GM12892 (cell line): ENCODE results near the gene CCDC13.

Source experiments
- DNase-seq: peaks from one replicate; pipeline ENCODE4 v3.0.0; 2011; ENCODE audit not compliant: insufficient read length
- FAIRE-seq: peaks from 2 replicates; lab custom pipeline; 2011; peaks lifted over from hg19 to GRCh38; lab: Jason Lieb, UNC
- POLR2A ChIP-seq: IDR thresholded peaks from 2 replicates; pipeline ENCODE4 v1.6.1; 2011; ENCODE audit warnings: low read depth, low read length, control low read depth
- POLR2AphosphoS5 ChIP-seq: IDR thresholded peaks from 2 replicates; pipeline ENCODE4 v1.6.1; 2011; ENCODE audit warnings: low read depth, low read length, control low read depth
- TAF1 ChIP-seq: IDR thresholded peaks from 2 replicates; pipeline ENCODE4 v1.6.1; 2011; ENCODE audit warnings: low read depth, mild to moderate bottlenecking, control low read depth, low read length, borderline replicate concordance

CCDC13 gene

DNA sequence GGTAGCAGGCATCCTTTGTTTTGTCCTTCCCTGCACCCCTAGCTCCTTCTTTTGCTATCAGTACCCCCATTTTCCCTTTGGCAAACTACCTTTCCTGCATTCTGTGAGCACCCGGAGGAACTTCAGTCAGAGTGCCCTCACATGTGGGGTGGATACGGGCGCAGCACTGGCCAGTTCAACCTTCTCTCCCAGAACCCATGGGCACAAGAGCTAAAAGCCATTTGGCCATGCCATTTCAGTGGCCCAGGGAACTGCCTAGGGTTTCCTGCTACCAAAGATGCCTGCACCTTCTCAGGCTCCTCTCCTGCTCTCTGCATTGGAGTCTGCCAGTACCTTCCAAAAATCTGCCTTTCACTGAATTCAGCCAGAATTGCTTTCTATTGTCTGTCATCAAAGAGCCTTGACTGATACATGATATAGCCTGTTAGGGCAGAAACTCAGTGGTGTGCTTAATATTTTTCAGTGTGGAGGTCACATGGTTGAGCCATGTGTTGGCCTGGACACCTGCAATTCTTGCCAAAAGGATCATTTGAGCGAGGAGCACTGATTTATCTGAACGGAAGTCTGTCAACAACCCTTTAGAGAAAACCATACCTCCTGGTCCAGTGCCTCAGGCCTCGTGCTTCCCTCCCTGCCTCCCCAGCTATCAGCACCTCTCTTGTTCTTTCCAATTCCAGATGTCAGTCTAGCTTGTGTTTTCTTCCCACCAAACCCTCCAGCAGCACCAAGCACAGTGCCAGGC lies 43.5 kb downstream of the CCDC13 start:
- FAIRE-seq (no peak), DNase-seq (no peak)
- no peak for TF ChIP-seq TAF1
- no peak for TF ChIP-seq POLR2A
- no peak for TF ChIP-seq POLR2AphosphoS5

DNA sequence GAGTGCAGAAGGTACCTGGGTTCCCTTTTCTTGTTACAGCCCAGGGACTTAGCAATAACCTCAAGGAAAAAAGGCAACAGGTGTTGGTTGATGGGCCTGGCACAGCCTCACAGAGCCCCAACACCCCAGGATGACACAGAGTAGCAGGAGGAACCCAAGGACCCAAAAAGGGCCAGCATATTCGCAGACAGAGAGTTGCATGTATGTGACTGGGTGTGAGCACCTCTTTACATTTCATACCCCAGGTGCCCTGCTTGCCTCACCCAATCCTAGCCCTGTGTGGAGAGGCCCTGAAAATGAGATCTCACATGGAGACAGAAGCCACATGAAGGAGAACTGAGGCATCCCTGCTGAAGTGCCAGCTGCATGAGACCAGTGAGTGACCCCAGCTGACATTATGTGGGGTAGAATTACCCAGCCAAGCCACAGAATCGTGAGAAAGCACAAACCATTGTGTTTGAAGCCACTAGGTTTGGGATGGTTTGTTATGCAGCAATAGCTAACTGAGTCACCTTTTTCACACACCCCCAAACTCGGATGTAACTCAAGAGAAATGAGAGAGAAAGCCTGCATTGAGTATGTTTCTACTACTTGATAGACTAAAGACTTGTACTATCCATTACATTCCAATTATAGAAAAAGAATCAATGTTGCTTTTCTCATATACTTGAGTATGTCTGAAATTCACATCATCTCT lies 44.2 kb downstream of the CCDC13 start:
- FAIRE-seq (no peak), DNase-seq (no peak)
- TF ChIP-seq TAF1 (no peak), POLR2AphosphoS5 (no peak), POLR2A (no peak)

DNA sequence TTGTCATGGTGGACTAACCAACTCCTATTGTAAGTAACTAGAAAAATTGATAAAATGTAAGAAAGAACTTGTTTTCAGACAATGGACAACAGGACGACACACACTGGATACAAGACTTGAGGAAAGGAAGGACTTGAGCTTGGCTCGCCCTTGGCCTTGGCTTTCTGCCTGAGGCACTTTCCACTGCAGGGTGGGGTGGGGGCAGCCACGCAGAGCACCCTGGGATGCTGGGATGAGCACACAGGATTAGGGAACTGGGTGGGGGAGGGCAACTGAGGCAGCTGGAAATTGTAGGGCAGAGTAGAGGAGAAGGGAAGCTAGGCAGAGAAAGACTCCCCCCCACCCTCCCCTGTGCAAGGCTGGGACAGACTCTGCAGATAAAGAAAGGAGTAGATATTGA lies 45.0 kb downstream of the CCDC13 start:
- no peak for FAIRE-seq
- TF ChIP-seq TAF1 (no peak), POLR2AphosphoS5 (no peak)
- DNase-seq, result no peak

DNA sequence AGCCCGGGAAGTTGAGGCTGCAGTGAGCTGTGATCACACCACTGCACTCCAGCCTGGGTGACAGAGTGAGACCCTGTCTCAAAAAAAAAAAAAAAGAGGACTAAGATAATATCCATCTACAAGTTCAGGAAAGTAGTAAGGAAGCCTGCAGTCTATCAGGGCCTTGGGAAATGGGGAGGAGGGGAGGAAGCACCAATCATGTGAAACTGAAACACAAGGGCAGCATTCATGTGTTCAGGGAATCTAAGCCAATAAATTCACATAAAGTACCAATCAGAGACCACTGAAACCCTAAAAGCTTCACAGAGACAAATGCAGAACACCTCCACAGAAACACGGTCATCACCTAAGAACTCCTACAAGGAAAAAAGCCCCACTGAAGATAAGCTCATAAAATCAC lies 47.6 kb downstream of the CCDC13 start:
- DNase-seq (no peak), FAIRE-seq (no peak)
- TF ChIP-seq POLR2A, result no peak
- TF ChIP-seq TAF1, result no peak
- TF ChIP-seq POLR2AphosphoS5, result no peak

DNA sequence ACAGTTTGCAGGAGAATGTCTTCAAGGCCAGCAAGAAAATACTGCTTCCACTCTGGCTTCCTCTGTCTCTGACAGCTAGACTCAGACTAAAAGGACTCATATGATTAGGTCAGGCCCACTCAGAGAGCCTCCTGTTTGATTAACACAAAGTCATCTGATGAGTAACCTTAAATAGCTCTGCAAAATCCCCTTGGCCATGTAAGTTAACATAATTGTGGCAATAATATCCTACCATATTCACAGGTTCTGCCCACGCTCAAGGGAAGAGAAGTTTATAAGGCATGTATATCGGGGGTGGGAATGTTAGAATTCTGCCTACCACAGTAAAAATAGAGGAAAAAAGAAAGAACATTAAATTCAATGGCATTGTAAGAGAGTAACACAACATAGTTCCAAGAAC lies 49.8 kb downstream of the CCDC13 start:
- TF ChIP-seq TAF1 (no peak), POLR2AphosphoS5 (no peak), POLR2A (no peak)
- DNase-seq, result no peak
- FAIRE-seq, result no peak
